Skin of body (tissue), 2 donors: Measurements from ENCODE around the gene TRIM13. TPM values are rescaled to one million over a fixed set of nuclear protein-coding genes. Genes with fewer than 3 reads are reported as not detected.

Source experiments
- DNase-seq: peaks from one replicate; lab custom pipeline; 2025; lab: John Stamatoyannopoulos, UW
- total RNA-seq: library from RNA; depleted of rRNA; stranded (reverse); fragments of >200 nt; gene quantifications from one replicate; pipeline ENCODE4 v1.2.3, GENCODE V29; 2014

Gene TRIM13
- total RNA-seq, 1 donor from 2014 or later: 27.5 TPM

GRCh38 chr13:49996161-49996915, 504 bp upstream of the TRIM13 start:
- DNase-seq: no peak

GRCh38 chr13:49997955-49998354, 1.1 kb downstream of the TRIM13 start:
- no peak for DNase-seq

- DNase-seq: no peak
These were observed 2.1 kb downstream of the TRIM13 start for GRCh38 chr13:49998714-49999624.

GRCh38 chr13:50001287-50001686, 4.4 kb downstream of the TRIM13 start:
- DNase-seq: no peak

- DNase-seq: no peak
These were observed 9.7 kb downstream of the TRIM13 start for GRCh38 chr13:50006426-50007135.

- DNase-seq: no peak
These were observed 14.6 kb downstream of the TRIM13 start for GRCh38 chr13:50011461-50011860.

GRCh38 chr13:50012396-50013169, 15.7 kb downstream of the TRIM13 start:
- DNase-seq: no peak

- no peak for DNase-seq
These were observed 17.5 kb downstream of the TRIM13 start for GRCh38 chr13:50014386-50014785.

- DNase-seq: no peak
These were observed 18.4 kb downstream of the TRIM13 start, which contains the start of gene KCNRG for GRCh38 chr13:50015258-50015657. Gene KCNRG, plus strand, starts transcription at chr13:50015444. Its CDS starts 50 bp downstream, at chr13:50015494.

GRCh38 chr13:50015750-50016149, 18.9 kb downstream of the TRIM13 start:
- no peak for DNase-seq

- no peak for DNase-seq
These were observed 19.6 kb downstream of the TRIM13 start for GRCh38 chr13:50016444-50016843.

GRCh38 chr13:50017819-50018218, 21.0 kb downstream of the TRIM13 start:
- no peak for DNase-seq

- DNase-seq: no peak
These were observed 28.6 kb downstream of the TRIM13 start for GRCh38 chr13:50025436-50025835.

GRCh38 chr13:50026788-50027473, 30.1 kb downstream of the TRIM13 start:
- no peak for DNase-seq

GRCh38 chr13:50030315-50030714, 33.5 kb downstream of the TRIM13 start:
- no peak for DNase-seq

- no peak for DNase-seq
These were observed 36.9 kb downstream of the TRIM13 start for GRCh38 chr13:50033725-50034124.

- no peak for DNase-seq
These were observed 40.9 kb downstream of the TRIM13 start for GRCh38 chr13:50037788-50038187.

- DNase-seq: no peak
These were observed 41.4 kb downstream of the TRIM13 start for GRCh38 chr13:50038266-50038665.

- no peak for DNase-seq
These were observed 55.6 kb downstream of the TRIM13 start for GRCh38 chr13:50052478-50052877.

- DNase-seq: no peak
These were observed 57.0 kb downstream of the TRIM13 start for GRCh38 chr13:50053844-50054243.
